Stimulated activated CD8-positive, alpha-beta memory T cell treated with anti-CD3 and anti-CD28 coated beads, Interleukin-7, amount 100 ng/mL, for 48 hours (primary cell): Measurements from ENCODE around the gene ZNF516.

Source experiments
- DNase-seq, 2 donors: peaks; one replicate each; pipeline ENCODE4 v3.0.0-alpha.2; 2020; ENCODE audit warnings: low read depth in 1 of 2; ENCODE audit errors: extremely low read depth in 1 of 2

ZNF516 gene

DNA sequence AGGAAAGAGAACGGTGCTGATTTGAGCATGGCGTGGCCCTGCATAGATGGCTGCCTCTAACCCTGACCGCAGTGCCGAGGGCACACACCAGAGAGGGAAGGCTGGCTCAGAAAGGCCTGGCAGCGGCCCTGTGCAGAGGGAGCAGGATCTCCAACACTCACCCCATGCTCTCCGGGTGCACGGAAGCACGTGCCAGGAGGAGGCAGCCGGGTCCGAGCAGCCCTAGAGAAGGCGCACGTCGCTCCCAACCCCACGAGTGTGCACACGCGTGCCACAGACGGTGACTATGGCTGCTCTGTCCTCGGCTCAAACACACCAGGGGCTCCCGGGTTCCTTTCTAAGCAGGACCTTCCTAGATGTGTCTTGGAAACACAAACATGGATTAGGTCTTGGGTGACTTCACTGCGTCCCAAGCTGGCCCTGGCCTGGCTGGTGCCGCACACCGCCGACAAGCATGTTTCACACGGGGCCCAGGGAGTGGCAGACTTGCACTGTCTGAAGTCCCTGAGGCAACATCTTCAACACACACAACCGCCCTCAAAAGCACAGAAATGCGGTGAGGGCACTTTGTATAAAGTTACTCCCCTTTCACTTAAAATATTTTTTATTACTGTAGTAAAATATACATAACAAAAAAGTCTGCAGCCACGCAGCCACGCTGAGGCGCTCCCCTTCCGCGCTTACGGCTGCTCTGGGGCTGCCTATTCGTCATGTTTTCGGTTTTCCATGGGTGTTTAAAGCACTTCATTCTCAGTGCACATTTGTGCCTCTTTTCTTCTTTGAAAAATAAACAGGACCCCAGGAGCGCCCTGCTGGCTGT lies 110.0 kb downstream of the ZNF516 start:
- no peak for DNase-seq

DNA sequence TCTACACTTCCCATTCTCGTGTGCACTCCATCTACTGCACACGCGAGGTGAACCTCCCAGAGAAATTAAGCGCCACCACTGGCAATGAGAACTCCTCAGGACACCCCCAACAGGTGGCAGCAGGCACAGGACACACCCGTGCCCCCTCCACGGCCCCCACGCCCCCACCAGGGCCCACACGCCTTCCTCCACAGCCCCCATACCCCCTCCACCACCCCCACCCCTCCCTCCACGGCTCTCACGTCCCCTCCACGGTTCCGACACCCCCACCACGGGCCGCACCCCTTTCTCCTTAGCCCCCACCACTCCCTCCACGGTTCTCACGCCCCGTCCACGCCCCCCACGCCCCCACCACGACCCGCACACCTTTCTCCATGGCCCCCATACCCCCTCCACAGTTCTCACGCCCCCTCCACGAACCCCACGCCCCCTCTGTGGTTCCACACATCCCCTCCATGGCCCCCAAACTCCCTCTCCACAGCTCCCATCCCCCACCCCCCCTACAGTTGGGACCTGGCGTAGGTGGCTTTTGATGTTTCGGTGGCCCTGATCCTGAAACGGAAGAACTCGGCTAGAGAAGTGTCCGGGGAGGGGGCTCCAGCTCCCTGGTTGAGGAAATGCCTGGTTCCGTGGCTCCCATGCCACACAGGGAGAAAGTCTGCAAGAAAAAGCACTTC lies 110.8 kb downstream of the ZNF516 start:
- DNase-seq = no peak

DNA sequence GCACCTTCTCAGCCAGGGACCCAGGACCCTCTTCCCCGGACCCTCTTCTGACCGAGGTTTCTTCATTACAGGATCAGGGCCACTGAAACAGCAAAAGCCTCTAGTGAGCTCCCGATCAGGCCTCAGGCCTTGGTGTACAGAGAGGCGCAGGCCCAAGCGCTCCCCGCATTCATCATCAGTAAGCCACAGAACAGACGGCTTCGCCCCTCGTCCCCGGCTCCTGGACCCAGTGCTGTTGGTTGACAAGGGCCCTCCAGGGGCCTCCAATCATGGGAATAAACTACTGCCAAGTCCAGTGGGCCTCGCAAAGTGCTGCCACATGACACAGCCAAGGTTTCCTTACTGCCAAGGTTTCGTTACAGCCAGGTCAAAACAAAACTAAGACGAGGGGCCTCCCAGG lies 111.4 kb downstream of the ZNF516 start:
- DNase-seq = no peak

DNA sequence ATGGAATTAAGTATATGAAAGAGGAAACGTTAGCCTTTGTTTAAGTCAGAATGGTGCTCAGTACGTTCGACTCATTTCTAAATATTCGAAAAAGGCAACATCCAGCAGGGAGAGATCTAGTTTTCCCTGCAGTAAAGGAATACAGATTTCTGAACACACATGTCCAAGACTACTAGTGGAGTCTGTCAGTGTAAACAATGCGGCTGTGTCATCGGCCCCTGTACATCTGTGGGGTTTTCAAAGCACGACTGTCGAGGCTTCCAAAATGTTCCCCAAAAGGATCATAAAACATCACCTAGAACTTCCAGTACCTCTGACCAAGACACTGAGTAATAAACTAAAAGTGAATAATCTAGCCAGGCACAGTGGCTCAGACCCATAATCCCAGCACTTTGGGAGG lies 112.8 kb downstream of the ZNF516 start:
- no peak for DNase-seq

DNA sequence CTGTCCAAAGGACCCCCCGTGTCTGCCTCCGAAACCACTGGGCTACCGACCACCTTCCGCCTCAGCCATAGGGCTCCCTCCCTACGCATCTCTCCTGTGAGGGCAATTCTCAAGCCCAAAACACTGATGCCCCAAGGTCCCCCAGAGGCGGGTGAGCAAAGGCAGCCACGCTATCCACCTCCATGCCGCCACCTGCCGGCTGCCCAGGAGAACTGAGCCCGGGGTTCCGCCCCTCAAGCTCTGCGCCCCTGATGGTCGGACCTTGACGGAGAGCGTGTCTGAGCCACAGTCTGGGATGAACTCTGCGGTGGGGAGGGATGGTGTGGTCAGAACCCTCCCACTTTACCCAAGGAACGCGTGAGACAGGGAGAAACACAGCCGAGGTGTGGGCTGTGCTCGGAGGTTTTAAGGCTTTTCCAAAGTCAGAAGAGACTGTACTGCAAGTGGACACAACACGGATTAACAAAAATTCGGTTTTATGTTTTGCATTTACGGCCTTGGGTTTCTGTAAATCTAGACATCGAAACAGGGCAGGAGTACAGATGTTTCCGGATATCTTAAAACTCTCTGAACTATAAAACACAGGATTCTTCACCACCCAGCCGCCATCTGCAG lies 114.1 kb downstream of the ZNF516 start:
- no peak for DNase-seq

DNA sequence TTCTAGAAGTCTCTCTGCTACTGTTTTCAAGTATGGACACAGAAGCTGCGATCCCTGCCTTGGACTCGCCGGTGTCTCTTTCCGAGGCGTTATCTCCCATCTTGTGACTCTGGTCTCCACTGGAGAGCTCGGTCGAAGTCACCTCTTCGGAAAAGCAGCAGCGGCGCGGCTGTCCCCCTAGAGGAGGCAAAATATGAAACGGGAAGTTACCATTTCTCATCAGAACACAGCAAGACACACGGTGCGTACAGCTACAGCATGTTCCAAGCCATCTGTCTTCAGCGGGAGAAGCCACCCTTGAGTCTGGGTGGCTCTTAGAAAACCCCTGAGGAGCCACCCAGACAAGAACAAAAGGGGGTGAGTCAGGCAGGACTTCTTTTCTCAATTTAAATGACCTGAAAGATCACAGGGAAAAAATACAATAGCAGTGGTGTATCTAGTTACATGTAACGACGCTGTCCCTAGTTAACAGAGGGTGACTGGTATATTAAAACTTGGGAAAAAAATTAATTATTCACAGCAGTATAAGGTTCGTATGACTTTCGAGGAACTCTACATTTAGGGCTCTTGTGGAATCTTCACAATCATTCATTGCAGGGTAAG lies 114.8 kb downstream of the ZNF516 start:
- no peak for DNase-seq

DNA sequence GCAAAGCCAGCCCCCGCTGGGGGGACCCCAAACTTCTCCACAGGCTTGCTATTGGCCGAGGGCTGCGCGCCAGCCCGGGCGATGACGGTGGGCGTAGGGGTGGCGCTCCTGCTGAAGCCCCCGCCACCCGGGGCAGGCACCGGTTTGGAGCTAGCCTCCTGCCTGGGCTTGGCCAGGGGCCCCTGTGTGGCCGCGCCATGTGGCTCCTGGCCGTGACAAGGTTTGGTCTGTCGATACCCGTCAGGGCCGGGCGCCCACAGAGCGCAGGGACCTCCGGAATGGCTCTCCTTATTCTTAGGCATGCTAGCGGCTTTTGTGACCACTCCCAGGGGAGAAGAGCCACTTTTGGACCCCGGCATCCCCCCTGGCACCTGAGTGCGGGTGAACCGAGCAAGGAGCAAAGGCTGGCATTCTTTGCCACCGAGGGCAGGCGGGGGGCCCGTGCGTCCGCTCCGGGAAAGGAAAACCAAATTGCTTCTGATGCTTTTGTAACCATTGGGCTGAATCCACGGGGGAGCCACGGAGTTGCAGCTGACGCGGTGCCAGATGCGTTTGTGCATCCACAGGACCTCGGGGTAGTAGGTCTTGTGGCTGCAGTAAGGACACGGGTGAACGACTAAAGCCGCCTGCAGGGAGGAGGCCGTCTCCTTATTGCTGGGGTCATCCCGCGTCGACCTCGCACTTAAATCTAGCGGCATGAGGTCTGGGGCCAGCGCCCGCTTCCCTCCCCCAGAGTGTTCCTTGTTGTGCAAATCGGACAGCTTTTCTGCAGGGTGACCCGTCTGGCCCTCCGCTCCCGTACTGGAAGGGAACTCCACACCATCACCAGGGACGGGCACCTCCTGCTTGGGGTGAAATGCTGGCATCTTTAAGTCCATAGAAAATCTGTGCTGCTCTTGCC lies 115.6 kb downstream of the ZNF516 start:
- DNase-seq = no peak

DNA sequence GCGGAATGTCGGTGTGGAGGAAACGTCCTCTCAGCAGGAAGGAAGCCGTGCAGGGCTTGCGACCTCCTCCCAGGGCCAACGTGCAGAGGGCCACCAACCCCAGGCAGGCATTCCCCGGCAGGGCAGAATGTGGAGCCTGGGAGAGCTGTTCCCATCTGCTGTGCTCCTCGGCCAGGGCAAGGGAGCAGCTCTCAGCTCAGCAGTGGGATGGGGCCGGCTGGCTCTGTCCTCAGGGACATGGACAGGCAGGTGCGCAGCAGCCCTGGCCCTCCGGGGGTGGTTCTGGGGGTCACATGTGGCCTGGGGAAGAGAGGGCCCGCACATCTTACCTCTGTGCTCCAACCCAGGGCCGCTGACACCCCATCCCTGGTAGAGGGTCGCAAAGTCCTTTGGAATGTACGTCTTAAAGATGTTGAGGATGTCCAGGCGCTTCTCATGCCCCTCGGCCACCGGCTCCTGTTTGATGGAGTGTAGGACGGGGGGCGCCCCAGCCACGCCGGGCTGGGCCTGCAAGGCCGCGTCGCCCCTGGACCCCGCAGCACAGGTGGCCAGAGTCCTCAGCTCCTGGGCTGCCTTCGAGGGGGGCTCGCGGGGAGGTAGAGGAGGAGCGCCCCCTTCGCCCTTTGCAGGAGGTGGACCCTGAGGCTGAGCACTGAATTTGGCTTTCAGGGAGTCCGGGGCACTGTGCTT lies 116.4 kb downstream of the ZNF516 start:
- no peak for DNase-seq

DNA sequence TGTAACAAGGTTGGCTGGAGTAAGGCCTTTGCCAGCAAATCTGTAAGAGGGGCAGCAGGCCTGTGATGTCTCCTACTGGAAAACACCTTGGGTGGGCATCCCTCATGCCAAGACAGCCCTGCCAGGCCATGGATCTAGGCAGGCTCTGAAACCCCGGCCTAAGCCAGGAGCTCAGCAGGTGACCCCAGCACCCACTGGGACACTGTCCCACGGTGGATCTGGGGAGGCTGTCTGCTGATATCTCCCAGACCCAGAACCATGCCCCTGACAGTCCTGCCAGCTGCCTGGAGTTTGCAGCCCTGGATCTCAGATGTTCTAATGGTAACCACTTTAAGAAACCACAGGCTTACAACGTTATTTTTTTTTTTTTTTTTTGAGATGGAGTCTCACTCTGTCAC lies 117.7 kb downstream of the ZNF516 start:
- no peak for DNase-seq

DNA sequence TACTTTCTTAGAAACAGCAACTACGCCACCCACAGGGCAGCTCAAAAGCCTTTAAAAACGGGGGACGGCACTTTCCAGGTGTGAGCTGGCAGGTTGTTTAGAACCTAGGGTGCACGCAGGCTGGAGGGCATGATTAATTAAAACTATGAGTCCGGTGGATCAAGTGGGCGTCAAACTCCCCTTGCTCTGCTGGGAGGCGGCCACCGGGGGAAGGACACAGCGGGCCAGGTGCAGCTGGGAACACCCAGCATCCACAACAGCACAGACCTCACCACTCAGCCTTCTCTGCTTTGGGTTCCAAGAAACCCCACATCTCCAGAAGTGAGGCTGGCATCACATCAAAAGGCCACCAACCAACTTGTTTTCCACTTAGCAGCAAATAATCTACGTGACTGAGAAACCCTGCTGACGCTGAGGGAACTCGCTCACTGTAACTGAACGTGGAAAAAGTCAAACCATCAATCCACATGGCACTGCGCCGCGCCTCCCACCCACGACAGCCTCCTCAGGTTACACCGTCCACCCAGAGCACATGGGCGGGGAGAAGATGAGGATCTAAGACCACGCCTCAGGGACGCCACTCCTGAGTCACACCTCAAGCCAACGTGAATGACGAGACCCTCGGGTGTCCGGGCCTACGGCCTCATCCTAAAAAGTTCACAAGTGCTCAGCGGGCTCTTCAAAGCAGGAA lies 118.2 kb downstream of the ZNF516 start:
- DNase-seq = peak in 1 of 2 donors; percentile 57

DNA sequence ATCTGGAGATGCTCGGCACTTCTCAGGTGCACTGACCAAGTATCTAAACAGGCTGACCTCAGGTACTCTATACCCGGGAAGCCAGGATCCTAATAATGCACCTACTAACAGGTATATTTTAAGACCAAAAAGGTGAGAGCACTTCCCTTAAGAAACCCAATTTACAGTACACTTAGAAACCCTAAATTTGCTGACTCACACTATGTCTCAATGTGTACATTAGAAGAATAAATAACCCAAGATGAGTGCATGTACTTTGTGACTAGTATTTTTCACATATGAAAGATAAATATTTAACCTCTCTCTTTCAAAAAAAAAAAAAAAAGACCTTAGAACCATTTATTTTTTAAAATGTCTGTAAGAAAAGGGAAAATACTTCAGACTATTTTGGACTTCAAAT lies 118.8 kb downstream of the ZNF516 start:
- DNase-seq = no peak

DNA sequence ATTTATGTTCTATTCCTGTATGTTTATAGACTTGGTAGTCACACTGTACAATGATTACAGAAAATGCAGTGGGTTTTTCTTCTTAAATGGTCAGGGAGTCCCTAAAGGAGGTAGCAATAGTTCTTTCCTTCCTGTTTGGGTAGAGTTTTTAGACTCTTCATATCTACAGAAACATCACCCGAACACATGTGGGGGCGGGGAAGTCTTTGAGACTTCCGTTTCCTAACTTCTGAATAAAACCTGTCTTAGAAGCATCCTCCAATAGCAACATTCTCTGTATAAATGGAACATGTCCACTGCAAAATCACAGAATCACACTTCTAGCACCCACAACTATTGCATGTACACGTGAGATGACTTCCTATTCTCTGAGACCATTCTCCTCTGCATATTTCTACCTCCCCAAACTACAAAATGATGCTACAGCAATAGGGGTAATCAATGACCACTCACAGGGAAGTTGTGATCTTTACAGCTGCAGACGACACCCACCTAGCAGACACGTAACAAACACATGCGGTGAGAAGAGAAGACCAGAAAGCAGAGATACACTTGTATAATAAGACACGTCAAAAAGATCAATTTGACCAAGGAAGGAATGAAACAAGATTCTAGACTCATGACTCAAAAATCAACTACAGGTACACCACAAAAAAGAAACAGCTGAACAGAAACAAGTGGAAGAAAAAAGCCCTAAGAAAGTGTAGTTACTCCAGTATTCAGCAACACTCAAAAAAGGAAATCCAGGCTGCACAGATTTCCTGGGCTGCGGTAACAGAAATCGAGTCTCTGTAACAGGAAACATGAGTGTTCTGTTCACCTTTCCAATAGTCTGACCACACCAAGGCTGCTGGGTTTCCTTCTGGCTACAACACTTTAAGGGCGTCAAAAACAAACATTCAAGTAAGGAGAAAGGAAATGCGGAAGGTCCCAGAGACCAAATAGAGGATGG lies 120.4 kb downstream of the ZNF516 start:
- peak in 1 of 2 donors; percentile 53 for DNase-seq

DNA sequence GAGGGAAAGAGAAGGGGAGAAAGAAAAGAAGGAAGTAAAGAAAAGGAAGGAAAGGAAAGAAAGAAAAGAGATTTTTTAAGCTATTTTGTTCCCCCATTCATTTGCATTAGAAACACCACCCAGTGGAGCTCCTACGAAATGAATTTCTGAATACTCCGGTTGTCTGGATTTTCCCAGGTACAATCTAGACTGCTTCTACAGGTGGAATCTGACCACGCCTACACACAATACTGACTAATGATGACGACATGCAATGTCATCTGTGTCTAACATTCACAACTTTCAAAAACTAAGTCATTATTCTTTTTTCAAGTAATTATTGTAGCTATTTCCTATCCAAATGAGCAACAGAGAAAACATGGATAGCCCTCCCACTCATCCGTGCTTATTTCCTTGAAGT lies 121.7 kb downstream of the ZNF516 start:
- no peak for DNase-seq

DNA sequence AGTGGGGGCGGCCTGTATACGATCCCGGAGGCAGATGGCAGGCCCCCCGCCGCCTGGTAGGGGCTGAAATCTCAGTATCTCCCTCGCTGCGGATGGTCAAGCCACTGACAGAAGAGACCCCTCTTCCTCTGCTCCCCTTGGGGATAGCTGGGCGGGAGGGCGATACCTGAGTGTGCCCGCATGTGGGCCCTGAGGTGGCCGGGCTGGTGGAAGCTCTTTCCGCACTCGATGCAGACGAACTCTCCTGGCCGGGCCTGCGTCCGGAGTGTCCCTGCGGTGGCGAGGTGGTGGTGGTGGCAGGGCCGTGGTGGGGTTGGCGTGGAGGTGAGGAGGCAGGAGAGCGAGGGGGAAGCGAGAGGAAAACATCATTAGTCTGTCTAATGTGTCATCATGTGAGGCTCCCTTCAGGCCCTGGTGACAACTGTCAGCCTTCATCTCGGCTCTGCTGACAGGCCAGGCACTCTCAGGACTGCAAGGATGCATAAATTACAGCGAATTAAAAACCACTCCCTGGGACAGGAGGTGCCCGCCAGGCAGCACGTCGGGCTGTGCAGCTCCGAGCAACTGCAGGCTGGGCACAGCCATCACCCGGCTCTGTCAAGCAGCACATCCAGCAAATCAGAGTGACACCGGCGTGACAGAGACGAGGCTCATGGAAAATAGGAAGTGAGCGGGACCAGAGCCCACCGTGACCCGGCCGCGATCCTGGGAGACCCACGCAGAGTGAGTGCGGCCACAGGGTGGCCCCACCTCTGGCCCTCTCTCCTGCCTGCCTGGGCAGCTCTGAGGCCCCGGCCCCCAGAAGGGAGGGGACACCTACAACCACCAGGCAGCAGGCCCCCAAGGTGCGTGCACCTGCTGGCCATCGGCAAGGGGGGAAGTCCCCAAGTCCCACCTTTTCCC lies 123.5 kb downstream of the ZNF516 start:
- no peak for DNase-seq

DNA sequence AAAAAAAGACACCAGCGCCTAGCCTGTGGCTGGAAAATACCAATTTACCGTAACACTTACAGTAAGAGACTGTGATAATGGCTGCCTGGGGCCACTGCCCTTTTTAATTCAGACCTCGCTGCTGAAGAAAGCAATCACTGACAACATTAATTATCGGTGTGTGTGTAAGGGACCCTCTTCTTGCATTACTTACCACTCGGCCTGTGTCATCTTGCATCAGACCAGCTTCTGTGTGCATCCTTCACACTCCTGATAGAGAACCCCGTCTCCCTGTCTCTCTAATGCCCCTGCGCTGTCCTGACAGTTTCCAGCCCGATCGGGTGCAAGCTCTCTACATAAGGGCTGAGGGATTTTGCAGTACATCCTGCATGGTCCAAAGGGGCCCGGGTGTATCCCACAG lies 124.4 kb downstream of the ZNF516 start:
- DNase-seq = no peak

DNA sequence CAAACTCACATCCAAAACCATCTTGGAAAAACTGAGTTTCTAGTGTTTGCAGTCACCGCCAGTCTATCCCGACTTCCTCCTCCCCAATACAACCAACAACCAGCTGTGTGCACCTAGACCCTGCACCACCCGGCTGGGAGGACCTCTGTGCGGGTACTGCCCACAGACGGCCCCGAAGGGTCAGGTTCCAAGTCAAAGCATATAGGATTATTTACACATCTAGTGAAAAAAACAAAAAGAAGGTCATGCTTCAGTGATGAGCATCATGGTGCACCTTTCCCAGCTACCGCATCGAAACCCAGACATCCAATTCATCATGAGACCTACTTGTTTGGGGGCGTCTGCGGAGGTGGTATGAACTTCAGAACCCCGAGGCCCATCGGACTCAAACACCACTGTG lies 124.8 kb downstream of the ZNF516 start:
- DNase-seq = no peak

DNA sequence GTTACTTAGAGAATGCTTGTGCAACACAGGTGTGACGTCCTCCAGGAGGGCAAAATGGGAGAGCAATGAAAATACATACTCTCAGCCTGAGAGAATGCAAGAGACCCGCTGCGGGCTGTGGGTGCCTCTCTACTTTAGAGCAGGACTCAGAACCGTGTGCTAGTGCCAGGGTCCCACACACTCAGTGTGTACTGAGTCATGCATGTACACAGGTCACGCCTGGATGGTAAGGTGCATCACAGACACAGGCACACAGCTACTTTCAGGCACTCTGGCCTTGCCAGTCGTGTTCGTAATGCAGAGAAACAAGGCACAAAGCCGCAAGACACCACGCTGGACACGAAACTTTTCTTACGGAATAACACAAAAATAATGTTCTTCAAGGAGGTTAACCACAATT lies 125.3 kb downstream of the ZNF516 start:
- DNase-seq = no peak
